Keratinocyte (primary cell): ENCODE measurements around the gene ACTMAP. TPM values are rescaled to one million over a fixed set of nuclear protein-coding genes. Genes with fewer than 3 reads are reported as not detected.

Experiments
- DNase-seq: peaks from one replicate; pipeline ENCODE4 v3.0.0-alpha.2; 2011; ENCODE audit warnings: low read depth, missing footprints, low spot score
- FAIRE-seq: peaks from 2 replicates; lab custom pipeline; 2011; peaks lifted over from hg19 to GRCh38; lab: Jason Lieb, UNC
- H2AFZ ChIP-seq: 2 replicates; pipeline ENCODE4 v1.6.0; 2012; ENCODE audit warnings: low read length, control low read depth, inconsistent platforms; ENCODE audit not compliant: control insufficient read depth
- H3K27ac ChIP-seq: 2 replicates; pipeline ENCODE4 v1.5.1; 2011; ENCODE audit warnings: low read length; ENCODE audit not compliant: control insufficient read depth, insufficient read depth
- H3K27me3 ChIP-seq: 3 replicates; pipeline ENCODE4 v1.6.0; 2011; ENCODE audit warnings: low read length; ENCODE audit not compliant: control insufficient read depth, insufficient read depth; ENCODE audit errors: extremely low read depth
- H3K36me3 ChIP-seq, 2 experiments: 2 replicates in 1 of 2; 3 replicates in 1 of 2; pipeline ENCODE4 v1.5.1; 2011; ENCODE audit warnings: low read length in 2 of 2, mild to moderate bottlenecking in 1 of 2; ENCODE audit not compliant: control insufficient read depth in 2 of 2, insufficient read depth in 2 of 2; ENCODE audit errors: extremely low read depth in 1 of 2
- H3K4me1 ChIP-seq: 3 replicates; pipeline ENCODE4 v1.5.1; 2011; ENCODE audit warnings: low read length; ENCODE audit not compliant: control insufficient read depth, insufficient read depth; ENCODE audit errors: extremely low read depth
- H3K4me2 ChIP-seq: 3 replicates; pipeline ENCODE4 v1.6.0; 2011; ENCODE audit warnings: low read depth, low read length; ENCODE audit not compliant: control insufficient read depth, insufficient read depth; ENCODE audit errors: extremely low read depth
- H3K4me3 ChIP-seq, 3 experiments: fragments of 200-600 bp in 1 of 3; sonication (generic) in 1 of 3; 2 replicates in 2 of 3; 3 replicates in 1 of 3; pipeline ENCODE4 v1.5.1; 2011 to 2016; ENCODE audit warnings: low read length in 3 of 3, mild to moderate bottlenecking in 3 of 3, control low read depth in 2 of 3, inconsistent platforms in 1 of 3, low read depth in 1 of 3, mixed read lengths in 1 of 3, mixed run types in 1 of 3, moderate library complexity in 1 of 3; ENCODE audit not compliant: control insufficient read depth in 2 of 3, insufficient read depth in 2 of 3; ENCODE audit errors: extremely low read depth in 1 of 3
- H3K79me2 ChIP-seq: 2 replicates; pipeline ENCODE4 v1.6.0; 2012; ENCODE audit warnings: low read length; ENCODE audit not compliant: control insufficient read depth, insufficient read depth
- H3K9ac ChIP-seq: 3 replicates; pipeline ENCODE4 v1.6.0; 2011; ENCODE audit warnings: low read length; ENCODE audit not compliant: control insufficient read depth, insufficient read depth; ENCODE audit errors: extremely low read depth
- H3K9me1 ChIP-seq: 3 replicates; pipeline ENCODE4 v1.6.0; 2011; ENCODE audit warnings: low read length; ENCODE audit not compliant: control insufficient read depth, insufficient read depth; ENCODE audit errors: extremely low read depth
- H3K9me3 ChIP-seq: 2 replicates; pipeline ENCODE4 v1.5.1; 2012; ENCODE audit warnings: low read depth, low read length; ENCODE audit not compliant: control insufficient read depth
- H4K20me1 ChIP-seq: 3 replicates; pipeline ENCODE4 v1.6.0; 2011; ENCODE audit warnings: low read length; ENCODE audit not compliant: control insufficient read depth, insufficient read depth; ENCODE audit errors: extremely low read depth
- CTCF ChIP-seq, 3 experiments: IDR thresholded peaks in 1 of 3; conservative IDR thresholded peaks in 1 of 3; optimal IDR thresholded peaks in 1 of 3; 2 replicates in 2 of 3; 3 replicates in 1 of 3; pipeline versions ENCODE3 to v1.5.1; 2011; ENCODE audit warnings: low read length in 3 of 3, mild to moderate bottlenecking in 3 of 3, moderate library complexity in 2 of 3, control low read depth in 1 of 3, inconsistent platforms in 1 of 3; ENCODE audit not compliant: insufficient read depth in 2 of 3; ENCODE audit errors: extremely low read depth in 1 of 3
- EZH2 ChIP-seq: IDR thresholded peaks from one replicate; pipeline ENCODE4 v1.6.1; 2012; ENCODE audit warnings: inconsistent platforms, mild to moderate bottlenecking, low read length, moderate library complexity
- dilution Hi-C: fragments of 300-500 bp; cut with MboI; formaldehyde crosslinking; loops from one replicate; pipeline ENCODE4 v1.7.0; 2020; ENCODE audit warnings: low sequenced_read_pairs; ENCODE audit not compliant: extremely low pct_ligation_motif_present
- polyA plus RNA-seq, 5 experiments: library from polyadenylated mRNA; depleted of rRNA in 3 of 5; stranded (reverse) in 3 of 5; stranded (forward) in 1 of 5; unstranded in 1 of 5; fragments of >200 nt; gene quantifications; 1 replicate in 1 of 5; 2 replicates in 3 of 5; 3 replicates in 1 of 5; pipeline versions ENCODE4 v1.2.1 to v1.2.3, GENCODE V29; 2011 to 2012; ENCODE audit warnings: missing spikeins in 2 of 5, low read depth in 1 of 5, low replicate concordance in 1 of 5

ACTMAP gene
- polyA plus RNA-seq, 1 donor (not counting 4 experiments of a cell fraction or from before 2014, with no cell fraction given): 1.4 TPM

- Histone ChIP-seq H3K4me1 (peaks cover 31% of the 10 kb centered on the region), H3K4me3 (peak overlapping the region in 2 of 3 experiments; percentile 62 to 69), H3K9me3 (no peaks in the 10 kb centered on the region), H3K27ac (peak overlapping the region; percentile 100), H3K9ac (no peak overlapping the region), H3K9me1 (no peaks in the 10 kb centered on the region), H3K79me2 (peaks cover 78% of the 10 kb centered on the region), H2AFZ (no peak overlapping the region), H4K20me1 (peaks cover 3% of the 10 kb centered on the region), H3K4me2 (peak overlapping the region; percentile 88), H3K27me3 (no peaks in the 10 kb centered on the region), H3K36me3 (peaks cover 21 to 25% of the 10 kb centered on the region in 2 experiments)
- FAIRE-seq: no peak
- no peak for DNase-seq
- dilution Hi-C loops: no loop called here
- TF ChIP-seq EZH2 (no peak), CTCF (optimal IDR thresholded peaks at IDR 0.05 in 1 of 3, IDR thresholded peaks at IDR 0.05 in 1 of 3, conservative IDR thresholded peaks at IDR 0.05 in 1 of 3; ENCODE audit: extremely low read depth in 1 of 3, insufficient read depth in 2 of 3, low read length in 3 of 3) (no peak)
Observed at GRCh38 chr19:40721140-40721486, 29.2 kb downstream of the ACTMAP start.

GRCh38 chr19:40719414-40719894, 30.8 kb downstream of the ACTMAP start:
- DNase-seq (no peak), FAIRE-seq (no peak)
- peak overlapping the region; percentile 62 to 90 (median 86) for H3K4me3 ChIP-seq
- peak overlapping the region; percentile 88 for H3K4me2 ChIP-seq
- H3K4me1 ChIP-seq: peaks cover 38% of the 10 kb centered on the region
- H3K9me1 ChIP-seq: no peaks in the 10 kb centered on the region
- peaks cover 64% of the 10 kb centered on the region for H3K79me2 ChIP-seq
- peak overlapping the region; percentile 100 for H3K27ac ChIP-seq
- peaks cover 10 to 18% of the 10 kb centered on the region in 2 experiments for H3K36me3 ChIP-seq
- peak overlapping the region; percentile 100 for H3K9ac ChIP-seq
- H3K9me3 ChIP-seq: no peaks in the 10 kb centered on the region
- H3K27me3 ChIP-seq: no peaks in the 10 kb centered on the region
- no peak for TF ChIP-seq EZH2
- no peak for TF ChIP-seq CTCF (optimal IDR thresholded peaks at IDR 0.05 in 1 of 3, IDR thresholded peaks at IDR 0.05 in 1 of 3, conservative IDR thresholded peaks at IDR 0.05 in 1 of 3; ENCODE audit: extremely low read depth in 1 of 3, insufficient read depth in 2 of 3, low read length in 3 of 3)
- H2AFZ ChIP-seq: no peak overlapping the region
- peaks cover 3% of the 10 kb centered on the region for H4K20me1 ChIP-seq
- dilution Hi-C loops: no loop called here
